ENCODE measurements around the gene PIN1. TPM values are rescaled to one million over a fixed set of nuclear protein-coding genes. Genes with fewer than 3 reads are reported as not detected.

Gene PIN1
- total and polyA plus RNA-seq, 2 experiments from 2014 or later, result 102 to 124 TPM

- H3K9ac ChIP-seq, result no peak overlapping the region
- H3K4me1 ChIP-seq (ENCODE audit: insufficient read depth), result no peaks in the 10 kb centered on the region
- no peak for DNase-seq
- H3K4me2 ChIP-seq (ENCODE audit: unreplicated experiment), result no peak overlapping the region
- in situ Hi-C loops (cut with MboI), result no loop called here
- no peaks in the 10 kb centered on the region for H3K9me3 ChIP-seq (ENCODE audit: low read depth)
- H2AFZ ChIP-seq, result no peak overlapping the region
- no peaks in the 10 kb centered on the region for H3K79me2 ChIP-seq (ENCODE audit: insufficient read depth)
- no peaks in the 10 kb centered on the region for H3K27me3 ChIP-seq (replicated peaks; ENCODE audit: insufficient read depth)
- no peaks in the 10 kb centered on the region for H3F3A ChIP-seq (ENCODE audit: insufficient read depth)
- H3K9me2 ChIP-seq (ENCODE audit: insufficient read depth), result no peaks in the 10 kb centered on the region
- H3K27ac ChIP-seq, result no peak overlapping the region
- no peaks in the 10 kb centered on the region for H4K20me1 ChIP-seq (ENCODE audit: insufficient read depth)
- TF ChIP-seq EZH2phosphoT487 (IDR thresholded peaks at IDR 0.05; ENCODE audit: insufficient read depth, low read depth) (no peak), EZH2 (IDR thresholded peaks at IDR 0.05; ENCODE audit: insufficient read depth, poor library complexity, severe bottlenecking) (no peak)
- H3K4me3 ChIP-seq, result no peak overlapping the region
- H3K36me3 ChIP-seq (ENCODE audit: low read depth), result no peaks in the 10 kb centered on the region
- 61 to 70% methylated on average over 16 of the region's 16 CpGs for WGBS, 2 experiments (ENCODE audit: low coverage in 1 of 2, low lambda C conversion rate in 2 of 2, missing lambda C conversion rate in 2 of 2)
Observed at GRCh38 chr19:9871626-9872338, 36.7 kb downstream of the PIN1 start.

GRCh38 chr19:9872618-9873242, 37.6 kb downstream of the PIN1 start:
- Histone ChIP-seq H3K36me3 (ENCODE audit: low read depth) (no peaks in the 10 kb centered on the region), H3K27ac (no peak overlapping the region), H3F3A (ENCODE audit: insufficient read depth) (no peaks in the 10 kb centered on the region), H3K9me3 (ENCODE audit: low read depth) (no peaks in the 10 kb centered on the region), H3K4me2 (ENCODE audit: unreplicated experiment) (no peak overlapping the region), H3K4me1 (ENCODE audit: insufficient read depth) (no peaks in the 10 kb centered on the region), H2AFZ (no peak overlapping the region), H3K9ac (no peak overlapping the region), H3K4me3 (no peak overlapping the region), H4K20me1 (ENCODE audit: insufficient read depth) (no peaks in the 10 kb centered on the region), H3K9me2 (ENCODE audit: insufficient read depth) (no peaks in the 10 kb centered on the region), H3K79me2 (ENCODE audit: insufficient read depth) (no peaks in the 10 kb centered on the region), H3K27me3 (replicated peaks; ENCODE audit: insufficient read depth) (no peaks in the 10 kb centered on the region)
- 84 to 85% methylated on average over 8 of the region's 8 CpGs for WGBS, 2 experiments (ENCODE audit: low coverage in 1 of 2, low lambda C conversion rate in 2 of 2, missing lambda C conversion rate in 2 of 2)
- no peak for DNase-seq
- TF ChIP-seq EZH2phosphoT487 (IDR thresholded peaks at IDR 0.05; ENCODE audit: insufficient read depth, low read depth) (no peak), EZH2 (IDR thresholded peaks at IDR 0.05; ENCODE audit: insufficient read depth, poor library complexity, severe bottlenecking) (no peak)
- in situ Hi-C loops (cut with MboI), result no loop called here

DNA sequence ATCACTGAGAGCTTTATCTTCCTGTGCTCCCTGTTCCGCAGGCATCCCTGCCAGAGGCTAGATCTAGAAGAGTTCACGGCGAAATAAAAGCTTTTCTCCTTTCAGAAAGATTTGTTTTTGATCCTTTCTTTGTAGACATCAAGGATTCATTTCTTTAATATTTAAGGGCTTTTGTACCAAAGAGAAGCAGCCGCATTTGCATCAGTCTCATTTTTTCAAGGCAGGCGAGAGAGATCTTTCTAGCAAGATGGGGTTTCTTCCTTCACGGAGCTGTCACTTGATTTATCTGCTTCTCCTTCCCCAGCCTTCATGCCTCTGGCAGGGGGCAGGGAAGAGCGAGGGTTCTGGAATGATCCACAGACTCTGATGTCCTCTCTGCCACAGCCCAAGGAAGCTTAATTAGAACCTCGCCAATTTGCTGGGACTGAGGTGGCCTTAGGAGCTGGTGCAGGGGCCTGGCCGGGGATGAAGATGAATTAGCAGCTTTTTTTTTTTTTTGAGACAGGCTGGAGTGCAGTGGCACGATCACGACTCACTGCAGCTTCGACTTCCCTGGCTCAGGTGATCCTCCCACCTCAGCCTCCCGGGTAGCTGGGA, 40.0 kb downstream of the PIN1 start:
- H3K9me3 ChIP-seq (ENCODE audit: low read depth), result no peaks in the 10 kb centered on the region
- H3K9ac ChIP-seq, result no peak overlapping the region
- whole genome bisulfite sequencing, 2 experiments (ENCODE audit: low coverage in 1 of 2, low lambda C conversion rate in 2 of 2, missing lambda C conversion rate in 2 of 2), result 73 to 75% methylated on average over 13 of the region's 13 CpGs
- H2AFZ ChIP-seq, result no peak overlapping the region
- no peaks in the 10 kb centered on the region for H3K36me3 ChIP-seq (ENCODE audit: low read depth)
- no peak overlapping the region for H3K27ac ChIP-seq
- no peaks in the 10 kb centered on the region for H4K20me1 ChIP-seq (ENCODE audit: insufficient read depth)
- no peaks in the 10 kb centered on the region for H3K27me3 ChIP-seq (replicated peaks; ENCODE audit: insufficient read depth)
- H3K79me2 ChIP-seq (ENCODE audit: insufficient read depth), result no peaks in the 10 kb centered on the region
- H3F3A ChIP-seq (ENCODE audit: insufficient read depth), result no peaks in the 10 kb centered on the region
- H3K9me2 ChIP-seq (ENCODE audit: insufficient read depth), result no peaks in the 10 kb centered on the region
- no peak overlapping the region for H3K4me2 ChIP-seq (ENCODE audit: unreplicated experiment)
- H3K4me1 ChIP-seq (ENCODE audit: insufficient read depth), result no peaks in the 10 kb centered on the region
- TF ChIP-seq EZH2phosphoT487 (IDR thresholded peaks at IDR 0.05; ENCODE audit: insufficient read depth, low read depth) (no peak), EZH2 (IDR thresholded peaks at IDR 0.05; ENCODE audit: insufficient read depth, poor library complexity, severe bottlenecking) (no peak)
- H3K4me3 ChIP-seq, result no peak overlapping the region
- no peak for DNase-seq
- in situ Hi-C loops (cut with MboI), result no loop called here

- Histone ChIP-seq H2AFZ (no peak overlapping the region), H3K27me3 (replicated peaks; ENCODE audit: insufficient read depth) (no peaks in the 10 kb centered on the region), H3K4me2 (ENCODE audit: unreplicated experiment) (no peak overlapping the region), H3K27ac (no peak overlapping the region), H4K20me1 (ENCODE audit: insufficient read depth) (no peaks in the 10 kb centered on the region), H3K9ac (no peak overlapping the region), H3K9me2 (ENCODE audit: insufficient read depth) (no peaks in the 10 kb centered on the region), H3K79me2 (ENCODE audit: insufficient read depth) (no peaks in the 10 kb centered on the region), H3K36me3 (ENCODE audit: low read depth) (no peaks in the 10 kb centered on the region), H3F3A (ENCODE audit: insufficient read depth) (no peaks in the 10 kb centered on the region), H3K4me3 (no peak overlapping the region), H3K9me3 (ENCODE audit: low read depth) (no peaks in the 10 kb centered on the region), H3K4me1 (ENCODE audit: insufficient read depth) (no peaks in the 10 kb centered on the region)
- 68 to 73% methylated on average over 5 of the region's 5 CpGs for WGBS, 2 experiments (ENCODE audit: low coverage in 1 of 2, low lambda C conversion rate in 2 of 2, missing lambda C conversion rate in 2 of 2)
- TF ChIP-seq EZH2phosphoT487 (IDR thresholded peaks at IDR 0.05; ENCODE audit: insufficient read depth, low read depth), result no peak
- TF ChIP-seq EZH2 (IDR thresholded peaks at IDR 0.05; ENCODE audit: insufficient read depth, poor library complexity, severe bottlenecking), result no peak
- in situ Hi-C loops (cut with MboI), result no loop called here
- no peak for DNase-seq
Observed at GRCh38 chr19:9875796-9876195, 40.7 kb downstream of the PIN1 start.
